Progenitor cell of endocrine pancreas (in vitro differentiated cells): ENCODE measurements around the gene DDX47. TPM values are rescaled to one million over a fixed set of nuclear protein-coding genes. Genes with fewer than 3 reads are reported as not detected.
A peak's percentile ranks its signal among the peaks of the same experiment; 100 is the strongest.
"Not testable (repeated sequence)": the region's sequence is repeated elsewhere in the genome, so short reads cannot be mapped to it uniquely, and the experiment has no call there.

Source experiments
- DNase-seq: peaks from one replicate; pipeline ENCODE4 v3.0.0; 2021; ENCODE audit warnings: low spot score; ENCODE audit not compliant: unreplicated experiment
- H3K27ac Mint-ChIP-seq: 2 replicates; pipeline ENCODE4 v1.8.0; 2021; ENCODE audit warnings: mild to moderate bottlenecking, moderate library complexity, mixed read lengths
- H3K27me3 Mint-ChIP-seq: 2 replicates; pipeline ENCODE4 v1.8.0; 2021; ENCODE audit warnings: mixed read lengths
- H3K36me3 Mint-ChIP-seq: 2 replicates; pipeline ENCODE4 v1.8.0; 2022; ENCODE audit warnings: mixed read lengths; ENCODE audit not compliant: insufficient read depth
- H3K4me1 Mint-ChIP-seq: 2 replicates; pipeline ENCODE4 v1.8.0; 2021; ENCODE audit warnings: low read depth, mixed read lengths
- H3K4me3 Mint-ChIP-seq: 2 replicates; pipeline ENCODE4 v1.8.0; 2021; ENCODE audit warnings: low read depth, mild to moderate bottlenecking, moderate library complexity, mixed read lengths
- H3K9me3 Mint-ChIP-seq: 2 replicates; pipeline ENCODE4 v1.8.0; 2021; ENCODE audit warnings: low read depth, mixed read lengths
- CTCF ChIP-seq: fragments of 200-600 bp; sonication (generic); IDR thresholded peaks from one replicate; pipeline ENCODE4 v1.5.0; 2021; ENCODE audit warnings: antibody characterized with exemption, mild to moderate bottlenecking; ENCODE audit not compliant: unreplicated experiment
- total RNA-seq: library from RNA; stranded (reverse); gene quantifications from 2 replicates; pipeline ENCODE4 v1.2.1, GENCODE V29; 2021

The DDX47 gene
- total RNA-seq, 1 donor from 2014 or later = 115 TPM

- TF ChIP-seq CTCF = peak; percentile 79
- Mint-ChIP-seq H3K4me1 (peaks cover 6% of the 10 kb centered on the region), H3K27ac (no peak overlapping the region), H3K9me3 (no peaks in the 10 kb centered on the region), H3K4me3 (no peak overlapping the region), H3K36me3 (peaks cover 25% of the 10 kb centered on the region), H3K27me3 (no peaks in the 10 kb centered on the region)
- peak; percentile 30 for DNase-seq
Measured at GRCh38 chr12:12837025-12837812, 24.1 kb downstream of the DDX47 start.

- H3K9me3 Mint-ChIP-seq = no peaks in the 10 kb centered on the region
- DNase-seq = no peak
- H3K36me3 Mint-ChIP-seq = peaks cover 22% of the 10 kb centered on the region
- TF ChIP-seq CTCF = no peak
- H3K27ac Mint-ChIP-seq = no peak overlapping the region
- no peak overlapping the region for H3K4me3 Mint-ChIP-seq
- no peaks in the 10 kb centered on the region for H3K27me3 Mint-ChIP-seq
- peaks cover 6% of the 10 kb centered on the region for H3K4me1 Mint-ChIP-seq
Measured at GRCh38 chr12:12837813-12838153, 24.6 kb downstream of the DDX47 start.

GRCh38 chr12:12839003-12839395 is 25.9 kb downstream of the DDX47 start:
- TF ChIP-seq CTCF = no peak
- DNase-seq = no peak
- H3K4me3 Mint-ChIP-seq = no peak overlapping the region
- H3K27me3 Mint-ChIP-seq = no peaks in the 10 kb centered on the region
- H3K4me1 Mint-ChIP-seq = peaks cover 6% of the 10 kb centered on the region
- peaks cover 13% of the 10 kb centered on the region for H3K36me3 Mint-ChIP-seq
- no peaks in the 10 kb centered on the region for H3K9me3 Mint-ChIP-seq
- H3K27ac Mint-ChIP-seq = no peak overlapping the region

- H3K36me3 Mint-ChIP-seq = peaks cover 12% of the 10 kb centered on the region
- H3K4me1 Mint-ChIP-seq, H3K27me3 Mint-ChIP-seq, DNase-seq, H3K4me3 Mint-ChIP-seq, H3K9me3 Mint-ChIP-seq, H3K27ac Mint-ChIP-seq: not testable (repeated sequence)
Measured at GRCh38 chr12:12839439-12839838, 26.3 kb downstream of the DDX47 start.

- TF ChIP-seq CTCF = no peak
- H3K9me3 Mint-ChIP-seq = no peaks in the 10 kb centered on the region
- H3K4me3 Mint-ChIP-seq = no peak overlapping the region
- H3K27me3 Mint-ChIP-seq = no peaks in the 10 kb centered on the region
- H3K27ac Mint-ChIP-seq = no peak overlapping the region
- DNase-seq = no peak
- H3K4me1 Mint-ChIP-seq = peaks cover 4% of the 10 kb centered on the region
- peaks cover 12% of the 10 kb centered on the region for H3K36me3 Mint-ChIP-seq
Measured at GRCh38 chr12:12839873-12840579, 26.9 kb downstream of the DDX47 start.

- TF ChIP-seq CTCF = no peak
- no peak for DNase-seq
- Mint-ChIP-seq H3K36me3 (peaks cover 11% of the 10 kb centered on the region), H3K27ac (no peak overlapping the region), H3K4me3 (no peak overlapping the region), H3K27me3 (no peaks in the 10 kb centered on the region), H3K4me1 (peaks cover 4% of the 10 kb centered on the region), H3K9me3 (no peaks in the 10 kb centered on the region)
Measured at GRCh38 chr12:12840580-12840899, 27.4 kb downstream of the DDX47 start.

- H3K9me3 Mint-ChIP-seq, DNase-seq, H3K36me3 Mint-ChIP-seq, H3K4me1 Mint-ChIP-seq, H3K27ac Mint-ChIP-seq, H3K4me3 Mint-ChIP-seq, H3K27me3 Mint-ChIP-seq: not testable (repeated sequence)
Measured at GRCh38 chr12:12841428-12841827, 28.3 kb downstream of the DDX47 start.
